LNCAP (cell line): ENCODE results near the gene PSME1.

Source experiments
- CTCF ChIP-seq: fragments of 450-650 bp; IDR thresholded peaks from 2 replicates; pipeline ENCODE4 v1.5.1; 2017; ENCODE audit warnings: mild to moderate bottlenecking

PSME1 gene

GRCh38 chr14:24165785-24166184 is 29.8 kb downstream of the PSME1 start:
- no peak for TF ChIP-seq CTCF

- no peak for TF ChIP-seq CTCF
Measured at GRCh38 chr14:24167469-24168114, 31.6 kb downstream of the PSME1 start.

- no peak for TF ChIP-seq CTCF
Measured at GRCh38 chr14:24171422-24172260, 35.6 kb downstream of the PSME1 start, which contains the start of gene REC8. Gene REC8, plus strand, starts transcription at chr14:24172080. Its CDS starts 473 bp downstream, at chr14:24172553.

- TF ChIP-seq CTCF: no peak
Measured at GRCh38 chr14:24172261-24172860, 36.4 kb downstream of the PSME1 start.

GRCh38 chr14:24172871-24173281 is 36.9 kb downstream of the PSME1 start:
- TF ChIP-seq CTCF: no peak

GRCh38 chr14:24176599-24176998 is 40.6 kb downstream of the PSME1 start:
- TF ChIP-seq CTCF: no peak

- no peak for TF ChIP-seq CTCF
Measured at GRCh38 chr14:24177041-24177825, 41.2 kb downstream of the PSME1 start.
